Measurements from ENCODE around the gene B3GALNT2. TPM values are rescaled to one million over a fixed set of nuclear protein-coding genes. Genes with fewer than 3 reads are reported as not detected.

B3GALNT2 gene
- total and polyA plus RNA-seq, 2 donors (not counting 1 experiment from before 2014, with no cell fraction given), result 5.6 to 12.2 TPM

DNA sequence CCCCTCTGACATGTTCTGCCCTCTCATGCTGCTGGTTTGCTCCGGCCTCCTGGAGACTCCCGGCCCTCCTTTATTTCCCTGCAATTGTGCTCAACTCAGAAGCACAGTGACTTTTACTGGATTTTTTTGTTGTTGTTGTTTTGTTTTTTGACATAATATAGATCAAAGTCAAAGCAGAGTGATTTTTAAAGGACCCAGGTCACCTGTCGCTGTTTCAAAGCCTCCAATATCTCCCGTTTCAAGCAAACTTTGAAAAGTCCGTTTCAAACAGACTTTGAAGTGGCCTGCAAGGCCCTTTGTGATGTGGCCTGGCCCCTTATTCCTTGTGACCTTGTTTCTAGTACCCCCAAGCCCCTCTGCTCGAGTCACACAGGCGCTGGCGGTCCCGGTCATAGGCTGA lies 78.9 kb downstream of the B3GALNT2 start:
- Mint-ChIP-seq H3K9me3 (ENCODE audit: insufficient read depth) (no peaks in the 10 kb centered on the region), H3K4me1 (peaks cover 22% of the 10 kb centered on the region), H3K27ac (no peak overlapping the region), H3K4me3 (no peak overlapping the region), H3K27me3 (no peaks in the 10 kb centered on the region)
- TF ChIP-seq CTCF (IDR thresholded peaks at IDR 0.05) (no peak), EZH2 (IDR thresholded peaks at IDR 0.05; ENCODE audit: borderline replicate concordance, insufficient read depth, low read depth, low read length, poor library complexity, severe bottlenecking) (no peak)
- no peak for ATAC-seq (ENCODE audit: low read depth)
- Histone ChIP-seq H3K27ac (ENCODE audit: low read length in 2 of 2) (no peak overlapping the region), H3K4me1 (ENCODE audit: control insufficient read depth in 2 of 2, insufficient read depth in 2 of 2, low read length in 2 of 2) (peaks cover 3 to 8% of the 10 kb centered on the region in 2 donors), H3K4me2 (replicated peaks; ENCODE audit: low read depth, low read length, poor library complexity, severe bottlenecking) (no peak overlapping the region), H3K36me3 (replicated peaks in 1 of 2; ENCODE audit: control extremely low read depth in 1 of 2, control insufficient read depth in 1 of 2, extremely low read depth in 1 of 2, insufficient read depth in 2 of 2, low read length in 1 of 2) (peaks cover 0 to 3% of the 10 kb centered on the region in 2 experiments), H3K9me3 (ENCODE audit: control extremely low read depth in 1 of 3, control insufficient read depth in 2 of 3, insufficient read depth in 1 of 3, low read length in 2 of 3) (no peaks in the 10 kb centered on the region), H3K4me3 (ENCODE audit: control extremely low read depth in 1 of 5, extremely low read depth in 1 of 5, insufficient read depth in 1 of 5, low read depth in 2 of 5, low read length in 4 of 5) (no peak overlapping the region), H3K9ac (ENCODE audit: low read length) (no peak overlapping the region), H3K27me3 (replicated peaks in 1 of 4; ENCODE audit: control extremely low read depth in 1 of 4, control insufficient read depth in 3 of 4, insufficient read depth in 4 of 4, low read length in 3 of 4) (no peaks in the 10 kb centered on the region), H2AFZ (ENCODE audit: insufficient read depth, low read depth, low read length, poor library complexity, severe bottlenecking) (no peak overlapping the region), H4K20me1 (ENCODE audit: control insufficient read depth, insufficient read depth, low read length, poor library complexity, severe bottlenecking) (no peaks in the 10 kb centered on the region), H3K79me2 (ENCODE audit: control insufficient read depth, insufficient read depth, low read length) (peaks cover 11% of the 10 kb centered on the region)
- CTCF ChIA-PET, result interaction anchor here (3.1 kb wide), 1 partner anchor 9 kb away, joined by 20 read pairs; no protein-coding TSS in a partner anchor
- POLR2A ChIA-PET, result no interaction called here
- DNase-seq, result no peak
- WGBS (ENCODE audit: insufficient coverage), result 97% methylated on average over 7 of the region's 9 CpGs
- intact Hi-C loops (cut with micrococcal nuclease), result no loop called here

DNA sequence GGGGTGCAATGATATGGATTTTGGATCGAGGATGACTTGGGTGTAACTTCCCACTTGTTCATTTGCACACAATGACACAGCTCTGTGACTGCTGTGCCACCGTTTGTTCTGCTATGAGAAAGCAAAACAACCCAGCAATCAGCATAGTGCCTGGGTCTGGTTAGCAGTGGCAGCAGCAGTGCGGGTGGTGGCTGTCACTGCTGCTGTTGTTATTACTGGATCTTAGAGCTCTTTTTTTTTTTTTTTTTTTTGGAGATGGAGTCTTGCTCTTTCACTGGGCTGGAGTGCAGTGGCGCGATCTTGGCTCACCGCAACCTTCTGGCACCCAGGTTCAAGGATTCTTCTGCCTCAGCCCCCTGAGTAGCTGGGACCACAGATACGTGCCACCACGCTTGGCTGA lies 80.2 kb downstream of the B3GALNT2 start:
- WGBS (ENCODE audit: insufficient coverage), result 93% methylated on average over 4 of the region's 8 CpGs
- TF ChIP-seq CTCF (IDR thresholded peaks at IDR 0.05), result no peak
- no peak for TF ChIP-seq EZH2 (IDR thresholded peaks at IDR 0.05; ENCODE audit: borderline replicate concordance, insufficient read depth, low read depth, low read length, poor library complexity, severe bottlenecking)
- Histone ChIP-seq H3K4me1 (ENCODE audit: control insufficient read depth in 2 of 2, insufficient read depth in 2 of 2, low read length in 2 of 2) (peaks cover 3 to 8% of the 10 kb centered on the region in 2 donors), H3K4me3 (ENCODE audit: control extremely low read depth in 1 of 5, extremely low read depth in 1 of 5, insufficient read depth in 1 of 5, low read depth in 2 of 5, low read length in 4 of 5) (no peak overlapping the region), H3K36me3 (replicated peaks in 1 of 2; ENCODE audit: control extremely low read depth in 1 of 2, control insufficient read depth in 1 of 2, extremely low read depth in 1 of 2, insufficient read depth in 2 of 2, low read length in 1 of 2) (no peaks in the 10 kb centered on the region), H3K4me2 (replicated peaks; ENCODE audit: low read depth, low read length, poor library complexity, severe bottlenecking) (no peak overlapping the region), H3K27me3 (replicated peaks in 1 of 4; ENCODE audit: control extremely low read depth in 1 of 4, control insufficient read depth in 3 of 4, insufficient read depth in 4 of 4, low read length in 3 of 4) (no peaks in the 10 kb centered on the region), H2AFZ (ENCODE audit: insufficient read depth, low read depth, low read length, poor library complexity, severe bottlenecking) (no peak overlapping the region), H3K27ac (ENCODE audit: low read length in 2 of 2) (no peak overlapping the region), H3K9ac (ENCODE audit: low read length) (no peak overlapping the region), H4K20me1 (ENCODE audit: control insufficient read depth, insufficient read depth, low read length, poor library complexity, severe bottlenecking) (no peaks in the 10 kb centered on the region), H3K9me3 (ENCODE audit: control extremely low read depth in 1 of 3, control insufficient read depth in 2 of 3, insufficient read depth in 1 of 3, low read length in 2 of 3) (no peaks in the 10 kb centered on the region), H3K79me2 (ENCODE audit: control insufficient read depth, insufficient read depth, low read length) (peaks cover 11% of the 10 kb centered on the region)
- intact Hi-C loops (cut with micrococcal nuclease), result no loop called here
- H3K9me3 Mint-ChIP-seq (ENCODE audit: insufficient read depth), result no peaks in the 10 kb centered on the region
- no peaks in the 10 kb centered on the region for H3K27me3 Mint-ChIP-seq
- DNase-seq (no peak), ATAC-seq (ENCODE audit: low read depth) (no peak)
- H3K27ac Mint-ChIP-seq, result no peak overlapping the region
- no peak overlapping the region for H3K4me3 Mint-ChIP-seq
- POLR2A ChIA-PET, result no interaction called here
- H3K4me1 Mint-ChIP-seq, result peaks cover 22% of the 10 kb centered on the region
- CTCF ChIA-PET, result interaction anchor here (1.4 kb wide), 1 partner anchor 9 kb away, joined by 6 read pairs; no protein-coding TSS in a partner anchor
